Measurements from ENCODE around the gene RELT. TPM values are rescaled to one million over a fixed set of nuclear protein-coding genes. Genes with fewer than 3 reads are reported as not detected.

Gene RELT
- total and polyA plus RNA-seq, 2 of the 13 experiments (the other 11 are each of a cell fraction or from before 2014, with no cell fraction given) = 2.5 to 4.7 TPM

- TF ChIP-seq, protein P1, sequence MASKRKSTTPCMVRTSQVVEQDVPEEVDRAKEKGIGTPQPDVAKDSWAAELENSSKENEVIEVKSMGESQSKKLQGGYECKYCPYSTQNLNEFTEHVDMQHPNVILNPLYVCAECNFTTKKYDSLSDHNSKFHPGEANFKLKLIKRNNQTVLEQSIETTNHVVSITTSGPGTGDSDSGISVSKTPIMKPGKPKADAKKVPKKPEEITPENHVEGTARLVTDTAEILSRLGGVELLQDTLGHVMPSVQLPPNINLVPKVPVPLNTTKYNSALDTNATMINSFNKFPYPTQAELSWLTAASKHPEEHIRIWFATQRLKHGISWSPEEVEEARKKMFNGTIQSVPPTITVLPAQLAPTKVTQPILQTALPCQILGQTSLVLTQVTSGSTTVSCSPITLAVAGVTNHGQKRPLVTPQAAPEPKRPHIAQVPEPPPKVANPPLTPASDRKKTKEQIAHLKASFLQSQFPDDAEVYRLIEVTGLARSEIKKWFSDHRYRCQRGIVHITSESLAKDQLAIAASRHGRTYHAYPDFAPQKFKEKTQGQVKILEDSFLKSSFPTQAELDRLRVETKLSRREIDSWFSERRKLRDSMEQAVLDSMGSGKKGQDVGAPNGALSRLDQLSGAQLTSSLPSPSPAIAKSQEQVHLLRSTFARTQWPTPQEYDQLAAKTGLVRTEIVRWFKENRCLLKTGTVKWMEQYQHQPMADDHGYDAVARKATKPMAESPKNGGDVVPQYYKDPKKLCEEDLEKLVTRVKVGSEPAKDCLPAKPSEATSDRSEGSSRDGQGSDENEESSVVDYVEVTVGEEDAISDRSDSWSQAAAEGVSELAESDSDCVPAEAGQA (IDR thresholded peaks at IDR 0.05; ENCODE audit: low read depth) = no peak
- TF ChIP-seq, protein P1 (CRISPR knock-in tag; IDR thresholded peaks at IDR 0.05; ENCODE audit: borderline replicate concordance) = no peak
- TF ChIP-seq CCAR2 (optimal IDR thresholded peaks at IDR 0.05; ENCODE audit: low read depth, low read length) (no peak), RNF2 (conservative IDR thresholded peaks at IDR 0.05; ENCODE audit: low read depth) (no peak), MLX (CRISPR knock-in tag; IDR thresholded peaks at IDR 0.05) (no peak), NFIB (CRISPR knock-in tag; IDR thresholded peaks at IDR 0.05; ENCODE audit: borderline replicate concordance) (no peak), FOXO1 (CRISPR knock-in tag; IDR thresholded peaks at IDR 0.05) (no peak), EED (CRISPR knock-in tag; IDR thresholded peaks at IDR 0.05) (no peak), ZNF496 (CRISPR knock-in tag; IDR thresholded peaks at IDR 0.05; ENCODE audit: insufficient replicate concordance) (no peak), NFKB2 (CRISPR knock-in tag; IDR thresholded peaks at IDR 0.05; ENCODE audit: borderline replicate concordance) (no peak), ZNF431 (CRISPR knock-in tag; IDR thresholded peaks at IDR 0.05; ENCODE audit: borderline replicate concordance, low read depth) (no peak), ZNF841 (CRISPR knock-in tag; IDR thresholded peaks at IDR 0.05; ENCODE audit: borderline replicate concordance) (no peak)
- TF ChIP-seq, protein P2, sequence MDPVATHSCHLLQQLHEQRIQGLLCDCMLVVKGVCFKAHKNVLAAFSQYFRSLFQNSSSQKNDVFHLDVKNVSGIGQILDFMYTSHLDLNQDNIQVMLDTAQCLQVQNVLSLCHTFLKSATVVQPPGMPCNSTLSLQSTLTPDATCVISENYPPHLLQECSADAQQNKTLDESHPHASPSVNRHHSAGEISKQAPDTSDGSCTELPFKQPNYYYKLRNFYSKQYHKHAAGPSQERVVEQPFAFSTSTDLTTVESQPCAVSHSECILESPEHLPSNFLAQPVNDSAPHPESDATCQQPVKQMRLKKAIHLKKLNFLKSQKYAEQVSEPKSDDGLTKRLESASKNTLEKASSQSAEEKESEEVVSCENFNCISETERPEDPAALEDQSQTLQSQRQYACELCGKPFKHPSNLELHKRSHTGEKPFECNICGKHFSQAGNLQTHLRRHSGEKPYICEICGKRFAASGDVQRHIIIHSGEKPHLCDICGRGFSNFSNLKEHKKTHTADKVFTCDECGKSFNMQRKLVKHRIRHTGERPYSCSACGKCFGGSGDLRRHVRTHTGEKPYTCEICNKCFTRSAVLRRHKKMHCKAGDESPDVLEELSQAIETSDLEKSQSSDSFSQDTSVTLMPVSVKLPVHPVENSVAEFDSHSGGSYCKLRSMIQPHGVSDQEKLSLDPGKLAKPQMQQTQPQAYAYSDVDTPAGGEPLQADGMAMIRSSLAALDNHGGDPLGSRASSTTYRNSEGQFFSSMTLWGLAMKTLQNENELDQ (CRISPR knock-in tag; IDR thresholded peaks at IDR 0.05; ENCODE audit: borderline replicate concordance) = no peak
- TF ChIP-seq, protein P3, sequence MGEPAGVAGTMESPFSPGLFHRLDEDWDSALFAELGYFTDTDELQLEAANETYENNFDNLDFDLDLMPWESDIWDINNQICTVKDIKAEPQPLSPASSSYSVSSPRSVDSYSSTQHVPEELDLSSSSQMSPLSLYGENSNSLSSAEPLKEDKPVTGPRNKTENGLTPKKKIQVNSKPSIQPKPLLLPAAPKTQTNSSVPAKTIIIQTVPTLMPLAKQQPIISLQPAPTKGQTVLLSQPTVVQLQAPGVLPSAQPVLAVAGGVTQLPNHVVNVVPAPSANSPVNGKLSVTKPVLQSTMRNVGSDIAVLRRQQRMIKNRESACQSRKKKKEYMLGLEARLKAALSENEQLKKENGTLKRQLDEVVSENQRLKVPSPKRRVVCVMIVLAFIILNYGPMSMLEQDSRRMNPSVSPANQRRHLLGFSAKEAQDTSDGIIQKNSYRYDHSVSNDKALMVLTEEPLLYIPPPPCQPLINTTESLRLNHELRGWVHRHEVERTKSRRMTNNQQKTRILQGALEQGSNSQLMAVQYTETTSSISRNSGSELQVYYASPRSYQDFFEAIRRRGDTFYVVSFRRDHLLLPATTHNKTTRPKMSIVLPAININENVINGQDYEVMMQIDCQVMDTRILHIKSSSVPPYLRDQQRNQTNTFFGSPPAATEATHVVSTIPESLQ (CRISPR knock-in tag; conservative IDR thresholded peaks at IDR 0.05) = no peak
Observed at GRCh38 chr11:73439002-73439843, 63.0 kb downstream of the RELT start (continued).
